ENCODE measurements around the gene RAD51C. TPM values are rescaled to one million over a fixed set of nuclear protein-coding genes. Genes with fewer than 3 reads are reported as not detected.

Gene RAD51C
- total RNA-seq, 1 donor from 2014 or later, result 22.0 TPM

- Mint-ChIP-seq H3K4me1 (ENCODE audit: unreplicated experiment) (peaks cover 15% of the 10 kb centered on the region), H3K27ac (ENCODE audit: unreplicated experiment) (peak overlapping the region; percentile 5), H3K4me3 (ENCODE audit: unreplicated experiment) (peak overlapping the region; percentile 59), H3K9me3 (ENCODE audit: unreplicated experiment) (no peaks in the 10 kb centered on the region), H3K36me3 (ENCODE audit: unreplicated experiment) (no peaks in the 10 kb centered on the region), H3K27me3 (ENCODE audit: unreplicated experiment) (peaks cover 33% of the 10 kb centered on the region)
- no peak for DNase-seq (ENCODE audit: extremely low spot score, unreplicated experiment)
- TF ChIP-seq CTCF (IDR thresholded peaks at IDR 0.05), result no peak
Measured at GRCh38 chr17:58755269-58755576, 62.8 kb downstream of the RAD51C start.

GRCh38 chr17:58755577-58756245 is 63.3 kb downstream of the RAD51C start, which contains the start of gene PPM1E:
TSS of gene PPM1E (plus strand) at chr17:58755854.
- Mint-ChIP-seq H3K4me3 (ENCODE audit: unreplicated experiment) (peak within 1 kb of the TSS; percentile 95), H3K27ac (ENCODE audit: unreplicated experiment) (peak within 1 kb of the TSS; percentile 5)

GRCh38 chr17:58756246-58757161 is 64.1 kb downstream of the RAD51C start:
- H3K4me1 Mint-ChIP-seq (ENCODE audit: unreplicated experiment), result peaks cover 17% of the 10 kb centered on the region
- DNase-seq (ENCODE audit: extremely low spot score, unreplicated experiment), result no peak
- no peaks in the 10 kb centered on the region for H3K36me3 Mint-ChIP-seq (ENCODE audit: unreplicated experiment)
- no peaks in the 10 kb centered on the region for H3K9me3 Mint-ChIP-seq (ENCODE audit: unreplicated experiment)
- H3K4me3 Mint-ChIP-seq (ENCODE audit: unreplicated experiment), result peak overlapping the region; percentile 95
- H3K27me3 Mint-ChIP-seq (ENCODE audit: unreplicated experiment), result peaks cover 39% of the 10 kb centered on the region
- H3K27ac Mint-ChIP-seq (ENCODE audit: unreplicated experiment), result no peak overlapping the region
- no peak for TF ChIP-seq CTCF (IDR thresholded peaks at IDR 0.05)

More at GRCh38 chr17:58755577-58756245, 63.3 kb downstream of the RAD51C start, which contains the start of gene PPM1E:
- peak; percentile 86 for DNase-seq (ENCODE audit: extremely low spot score, unreplicated experiment)
- H3K9me3 Mint-ChIP-seq (ENCODE audit: unreplicated experiment), result no peaks in the 10 kb centered on the region
- H3K36me3 Mint-ChIP-seq (ENCODE audit: unreplicated experiment), result no peaks in the 10 kb centered on the region
- peaks cover 37% of the 10 kb centered on the region for H3K27me3 Mint-ChIP-seq (ENCODE audit: unreplicated experiment)
- H3K4me1 Mint-ChIP-seq (ENCODE audit: unreplicated experiment), result peaks cover 17% of the 10 kb centered on the region
- TF ChIP-seq CTCF (IDR thresholded peaks at IDR 0.05), result no peak

GRCh38 chr17:58757162-58757613 is 64.8 kb downstream of the RAD51C start:
- Mint-ChIP-seq H3K27ac (ENCODE audit: unreplicated experiment) (no peak overlapping the region), H3K9me3 (ENCODE audit: unreplicated experiment) (no peaks in the 10 kb centered on the region), H3K27me3 (ENCODE audit: unreplicated experiment) (peaks cover 35% of the 10 kb centered on the region), H3K4me1 (ENCODE audit: unreplicated experiment) (peaks cover 17% of the 10 kb centered on the region), H3K36me3 (ENCODE audit: unreplicated experiment) (no peaks in the 10 kb centered on the region), H3K4me3 (ENCODE audit: unreplicated experiment) (peak overlapping the region; percentile 95)
- DNase-seq (ENCODE audit: extremely low spot score, unreplicated experiment), result no peak
- TF ChIP-seq CTCF (IDR thresholded peaks at IDR 0.05), result no peak

GRCh38 chr17:58758890-58759289 is 66.5 kb downstream of the RAD51C start:
- Mint-ChIP-seq H3K4me1 (ENCODE audit: unreplicated experiment) (peaks cover 17% of the 10 kb centered on the region), H3K36me3 (ENCODE audit: unreplicated experiment) (no peaks in the 10 kb centered on the region), H3K27me3 (ENCODE audit: unreplicated experiment) (peaks cover 39% of the 10 kb centered on the region), H3K27ac (ENCODE audit: unreplicated experiment) (no peak overlapping the region), H3K4me3 (ENCODE audit: unreplicated experiment) (no peak overlapping the region), H3K9me3 (ENCODE audit: unreplicated experiment) (no peaks in the 10 kb centered on the region)
- no peak for TF ChIP-seq CTCF (IDR thresholded peaks at IDR 0.05)
- DNase-seq (ENCODE audit: extremely low spot score, unreplicated experiment), result no peak
